ENCODE measurements around the gene GABRA5.

The GABRA5 gene

DNA sequence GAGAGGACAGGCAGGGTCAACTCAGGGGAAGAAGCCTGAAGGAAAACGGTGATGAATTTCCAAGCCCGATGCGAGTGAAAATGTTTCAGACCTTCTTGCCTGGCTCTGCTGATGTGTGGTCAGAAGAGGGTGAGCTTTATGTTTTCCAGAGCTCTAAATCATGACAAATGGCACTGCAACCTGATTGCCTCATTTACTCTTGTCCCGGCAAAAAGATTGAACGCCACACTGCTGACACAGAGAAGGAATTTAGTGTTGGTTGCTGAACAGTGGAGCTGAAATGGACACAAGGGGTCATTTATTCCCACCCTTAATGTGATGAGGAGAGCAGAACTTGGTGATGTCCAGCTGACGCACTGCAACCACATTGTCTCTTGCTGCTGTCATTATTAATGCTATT lies 68.0 kb downstream of the GABRA5 start:
- no peak for DNase-seq

- DNase-seq: no peak
Measured at GRCh38 chr15:26935322-26935721, 68.5 kb downstream of the GABRA5 start.

DNA sequence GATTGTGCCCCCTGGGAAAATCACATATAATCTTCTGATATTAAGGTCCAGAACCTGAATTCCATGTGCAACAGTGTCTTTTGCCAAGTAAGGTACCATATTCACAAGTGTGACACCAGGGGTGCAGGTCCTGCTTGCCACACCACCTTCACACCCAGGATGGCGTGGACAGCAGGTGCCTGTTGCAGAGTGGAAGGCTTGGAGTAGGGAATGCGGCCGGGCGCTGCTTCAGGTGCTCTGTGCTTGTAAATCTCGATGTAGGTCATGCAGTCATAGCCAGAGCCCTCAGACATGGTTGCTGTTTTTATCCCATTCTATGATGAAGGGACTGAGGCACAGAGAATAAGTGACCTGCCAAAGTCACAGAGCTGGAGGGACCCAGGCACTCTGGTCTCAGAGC lies 69.6 kb downstream of the GABRA5 start:
- no peak for DNase-seq

GRCh38 chr15:26937134-26937533 lies 70.3 kb downstream of the GABRA5 start:
- no peak for DNase-seq

GRCh38 chr15:26939398-26939797 lies 72.5 kb downstream of the GABRA5 start:
- no peak for DNase-seq

DNA sequence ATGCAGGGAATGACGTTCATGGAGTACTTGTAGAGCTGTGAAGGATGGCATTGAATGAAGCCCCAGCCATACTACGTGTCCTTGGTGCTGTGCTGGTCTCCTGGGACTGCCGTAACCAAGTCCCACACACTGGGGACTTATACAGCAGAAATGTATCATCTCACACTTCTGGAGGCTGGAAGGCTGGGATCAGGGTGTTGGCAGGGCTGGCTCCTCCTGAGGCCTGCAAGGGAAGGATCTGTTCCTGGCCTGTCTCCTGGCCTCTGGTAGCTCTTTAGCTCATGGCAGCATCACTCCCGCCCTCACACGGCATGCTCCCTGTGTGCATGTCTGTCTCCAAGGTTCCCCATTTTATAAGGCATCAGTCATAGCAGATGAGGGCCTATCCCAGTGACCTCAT lies 74.6 kb downstream of the GABRA5 start:
- DNase-seq: no peak

GRCh38 chr15:26943866-26944265 lies 77.0 kb downstream of the GABRA5 start:
- no peak for DNase-seq

- DNase-seq: no peak
Measured at GRCh38 chr15:26945046-26945445, 78.2 kb downstream of the GABRA5 start.

- DNase-seq: no peak
Measured at GRCh38 chr15:26950001-26950400, 83.1 kb downstream of the GABRA5 start.

DNA sequence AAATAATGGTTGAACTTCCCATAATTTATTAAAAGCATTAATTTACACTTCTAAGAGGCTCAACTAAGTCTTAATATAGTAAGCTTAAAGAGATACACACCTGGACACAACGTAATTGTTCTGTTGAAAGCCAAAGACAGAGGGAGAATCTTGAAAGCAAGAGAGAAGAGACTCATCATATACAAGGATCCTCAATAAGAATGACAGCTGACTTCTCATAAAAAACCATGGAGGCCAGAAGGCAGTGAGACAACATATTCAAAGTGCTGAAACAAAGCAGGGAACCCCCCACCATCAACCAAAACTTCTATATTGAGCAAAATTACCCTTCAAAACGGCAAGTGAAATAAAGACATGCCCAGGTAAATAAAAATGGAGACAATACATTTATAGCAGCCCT lies 87.5 kb downstream of the GABRA5 start:
- no peak for DNase-seq

GRCh38 chr15:26967719-26968269 lies 100.9 kb downstream of the GABRA5 start:
- DNase-seq: no peak

GRCh38 chr15:26968806-26969205 lies 101.9 kb downstream of the GABRA5 start:
- no peak for DNase-seq

GRCh38 chr15:26970712-26971210 lies 103.9 kb downstream of the GABRA5 start, which contains the start of gene GABRG3:
TSS of gene GABRG3 (plus strand) at chr15:26971181.
- DNase-seq: no peak

DNA sequence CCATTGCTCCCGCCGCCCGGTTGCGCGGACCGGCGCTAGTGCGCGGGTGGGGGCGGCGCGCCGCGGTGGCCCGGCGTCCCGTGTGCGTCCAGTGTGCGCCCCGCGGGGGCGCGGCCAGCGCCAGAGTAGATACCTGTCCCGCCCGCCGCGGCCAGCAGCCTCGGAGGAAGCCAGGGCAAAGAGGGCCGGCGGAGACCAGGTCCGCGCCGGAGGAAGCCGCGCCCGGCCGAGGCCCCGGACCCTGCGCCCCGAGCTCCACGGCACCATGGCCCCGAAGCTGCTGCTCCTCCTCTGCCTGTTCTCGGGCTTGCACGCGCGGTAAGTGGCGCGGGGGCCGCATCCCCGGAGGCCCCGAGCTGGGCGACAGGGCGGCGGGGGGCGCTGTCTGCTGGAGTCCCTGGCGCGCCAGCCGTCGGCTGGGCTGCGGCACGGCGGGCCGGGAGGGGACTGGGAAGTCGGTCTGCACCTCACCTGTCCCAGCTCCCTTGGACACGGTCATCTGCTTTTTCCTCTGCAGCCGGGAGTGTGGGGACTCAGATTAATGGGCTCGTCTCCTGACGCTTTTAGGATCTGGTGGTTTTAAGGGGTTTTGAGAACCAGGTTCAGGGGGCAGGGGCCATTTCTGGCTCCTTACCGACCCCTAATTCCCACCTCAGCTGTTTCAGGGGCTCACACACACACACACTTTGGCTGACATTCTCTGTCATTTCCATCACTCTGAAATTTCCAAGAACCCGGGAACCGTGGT lies 104.6 kb downstream of the GABRA5 start:
- no peak for DNase-seq

- DNase-seq: no peak
Measured at GRCh38 chr15:26972636-26973035, 105.8 kb downstream of the GABRA5 start.

DNA sequence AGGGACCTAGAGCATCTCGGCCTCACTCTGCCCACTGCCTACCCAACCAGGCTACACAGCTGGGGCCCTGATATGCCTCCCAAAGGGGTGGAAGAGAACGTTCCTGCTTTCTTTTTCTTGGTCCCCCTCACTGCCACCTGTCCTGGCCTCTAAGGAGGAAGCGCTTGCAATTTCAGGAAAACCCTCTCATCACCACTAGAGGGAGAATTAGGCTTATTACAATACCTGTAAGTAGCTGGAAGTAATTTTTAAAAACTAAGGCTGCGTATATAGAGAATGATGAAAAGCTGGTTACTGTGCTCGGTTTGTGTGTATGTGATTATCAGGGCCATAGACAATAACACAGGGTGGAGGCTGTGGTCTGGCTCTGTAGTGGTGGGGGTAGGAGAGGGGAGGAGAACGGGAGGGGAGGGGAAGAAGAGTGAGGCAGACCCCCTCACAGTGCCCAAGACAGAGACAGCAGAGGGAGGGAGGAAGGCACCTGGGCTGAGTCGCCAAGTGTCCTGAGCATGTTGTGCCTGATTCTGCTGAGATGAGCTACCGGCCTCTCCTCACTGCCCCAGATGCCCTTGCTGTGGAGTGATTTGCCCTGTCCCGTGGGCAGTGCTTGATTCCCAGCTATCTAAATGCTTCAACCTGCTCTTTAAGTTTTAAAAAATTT lies 107.4 kb downstream of the GABRA5 start:
- no peak for DNase-seq

GRCh38 chr15:26981492-26981891 lies 114.6 kb downstream of the GABRA5 start:
- no peak for DNase-seq

DNA sequence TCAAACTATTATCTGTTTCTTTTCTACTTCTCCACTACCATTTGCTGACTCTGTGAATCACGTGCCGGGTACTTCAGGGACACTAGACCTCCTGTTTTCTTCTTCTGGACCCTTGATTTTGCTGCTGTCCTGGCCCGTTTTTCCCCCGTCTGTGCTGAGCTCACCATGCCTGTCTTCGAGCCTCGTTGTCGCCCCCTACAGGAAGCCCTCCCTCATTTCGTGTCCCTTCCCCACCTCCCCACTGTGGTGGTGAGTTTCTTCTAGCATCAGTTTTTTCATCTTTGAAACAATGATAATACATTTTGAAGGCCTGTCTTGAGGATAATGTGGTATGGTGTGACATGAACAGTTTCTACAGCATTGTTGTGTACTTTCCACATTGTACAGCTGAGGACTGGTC lies 117.0 kb downstream of the GABRA5 start:
- no peak for DNase-seq

- no peak for DNase-seq
Measured at GRCh38 chr15:26985050-26985449, 118.2 kb downstream of the GABRA5 start.

- no peak for DNase-seq
Measured at GRCh38 chr15:26996250-26996649, 129.4 kb downstream of the GABRA5 start.
